Esophagus muscularis mucosa (tissue), 4 donors: ENCODE measurements around the gene SLC16A2. TPM values are rescaled to one million over a fixed set of nuclear protein-coding genes. Genes with fewer than 3 reads are reported as not detected.

Experiments used
- DNase-seq: peaks from one replicate; pipeline ENCODE4 v3.0.0-alpha.2; 2017; ENCODE audit errors: extremely low spot score
- H3K27ac ChIP-seq, 4 donors: fragments of 200-600 bp; sonication (generic); replicated peaks in 1 of 4; 1 replicate in 3 of 4; 2 replicates in 1 of 4; pipeline ENCODE4 v1.5.1; 2016 to 2019; ENCODE audit warnings: mild to moderate bottlenecking in 1 of 4
- H3K27me3 ChIP-seq, 4 donors: fragments of 200-600 bp; sonication (generic); one replicate each; pipeline versions ENCODE4 v1.5.1 to v1.6.0; 2016 to 2019
- H3K36me3 ChIP-seq, 4 donors: fragments of 200-600 bp; sonication (generic); one replicate each; pipeline ENCODE4 v1.5.1; 2016 to 2019
- H3K4me1 ChIP-seq, 4 donors: fragments of 200-600 bp; sonication (generic); one replicate each; pipeline ENCODE4 v1.5.1; 2016 to 2019
- H3K4me3 ChIP-seq, 4 donors: fragments of 200-600 bp; sonication (generic); 1 replicate in 2 of 4; 2 replicates in 2 of 4; pipeline ENCODE4 v1.5.1; 2016 to 2019; ENCODE audit warnings: mild to moderate bottlenecking in 4 of 4, moderate library complexity in 1 of 4
- H3K9me3 ChIP-seq, 4 donors: fragments of 200-600 bp; sonication (generic); 1 replicate in 3 of 4; 2 replicates in 1 of 4; pipeline ENCODE4 v1.5.1; 2016 to 2019
- EP300 ChIP-seq: sonication (generic); formaldehyde crosslinking; IDR thresholded peaks from one replicate; pipeline ENCODE4 v1.6.1; 2017; ENCODE audit warnings: antibody characterized with exemption
- POLR2A ChIP-seq: fragments of 450-650 bp; IDR thresholded peaks from one replicate; pipeline ENCODE4 v1.6.1; 2017; ENCODE audit warnings: antibody characterized with exemption, moderate library complexity, mild to moderate bottlenecking, low read depth
- POLR2AphosphoS5 ChIP-seq, 2 donors: sonication (generic); formaldehyde crosslinking; IDR thresholded peaks; one replicate each; pipeline ENCODE4 v1.6.1; 2017; ENCODE audit warnings: antibody characterized with exemption in 2 of 2
- WGBS: methylation state at CpG from one replicate; pipeline ENCODE4 v1.1.5; 2018; 5-methylcytosine and 5-hydroxymethylcytosine counted together
- intact Hi-C: fragments of 100-400 bp; cut with DNase I; formaldehyde crosslinking; loops from one replicate; pipeline ENCODE4 v1.15.1; 2023
- small RNA-seq, 3 donors: library from RNA; depleted of rRNA; stranded (forward); fragments of <200 nt; gene quantifications; one replicate each; pipeline ENCODE3, GENCODE V24; 2016
- total RNA-seq, 4 donors: library from RNA; depleted of rRNA; stranded (reverse); fragments of >200 nt; gene quantifications; one replicate each; pipeline versions ENCODE4 v1.1.0 to v1.2.1, GENCODE V29; 2016
- TF ChIP-seq, protein P1 (sequence below), 3 experiments: fragments of 200-600 bp in 2 of 3; fragments of 450-650 bp in 1 of 3; sonication (generic) in 2 of 3; IDR thresholded peaks; one replicate each; pipeline ENCODE4 v1.5.1; 2017 to 2019; ENCODE audit warnings: antibody characterized with exemption in 3 of 3, mild to moderate bottlenecking in 2 of 3, moderate library complexity in 1 of 3

The SLC16A2 gene
- total RNA-seq, 4 donors from 2014 or later: 7.3 to 13.7 (median 9.6) TPM

DNA sequence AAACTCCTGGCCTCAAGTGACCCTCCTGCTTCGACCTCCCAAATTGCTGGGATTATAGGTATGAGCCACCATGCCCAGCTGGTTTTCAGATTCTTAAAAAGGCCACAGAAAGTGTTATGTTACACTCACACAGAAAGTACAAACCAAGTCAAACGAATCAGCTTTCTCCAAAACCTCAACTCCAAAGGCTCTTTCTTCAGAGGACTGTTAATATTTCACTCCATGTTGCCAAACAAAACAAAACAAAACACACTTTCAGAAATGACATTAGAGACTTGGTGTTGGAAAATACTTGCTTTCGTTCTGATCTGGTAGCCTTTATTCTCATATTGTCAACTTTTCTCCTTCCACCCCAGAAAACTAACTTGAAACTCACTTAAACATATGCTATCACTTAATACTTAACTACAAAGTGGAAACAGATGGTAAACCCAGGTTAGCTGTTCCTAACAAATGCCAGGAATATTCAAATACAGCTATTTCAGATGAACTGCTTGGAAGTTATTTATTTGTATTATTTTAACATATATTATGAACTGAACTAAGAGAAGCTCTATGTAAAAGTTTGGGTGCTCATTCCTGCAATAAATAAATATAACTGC, 158.4 kb downstream of the SLC16A2 start:
- Histone ChIP-seq H3K27me3 (no peaks in the 10 kb centered on the region), H3K9me3 (no peaks in the 10 kb centered on the region), H3K36me3 (no peaks in the 10 kb centered on the region), H3K4me3 (no peak overlapping the region), H3K27ac (no peak overlapping the region), H3K4me1 (no peaks in the 10 kb centered on the region)
- intact Hi-C loops: no loop called here
- 48% methylated on average over 3 of the region's 3 CpGs for WGBS
- no peak for DNase-seq
- TF ChIP-seq, protein P1, sequence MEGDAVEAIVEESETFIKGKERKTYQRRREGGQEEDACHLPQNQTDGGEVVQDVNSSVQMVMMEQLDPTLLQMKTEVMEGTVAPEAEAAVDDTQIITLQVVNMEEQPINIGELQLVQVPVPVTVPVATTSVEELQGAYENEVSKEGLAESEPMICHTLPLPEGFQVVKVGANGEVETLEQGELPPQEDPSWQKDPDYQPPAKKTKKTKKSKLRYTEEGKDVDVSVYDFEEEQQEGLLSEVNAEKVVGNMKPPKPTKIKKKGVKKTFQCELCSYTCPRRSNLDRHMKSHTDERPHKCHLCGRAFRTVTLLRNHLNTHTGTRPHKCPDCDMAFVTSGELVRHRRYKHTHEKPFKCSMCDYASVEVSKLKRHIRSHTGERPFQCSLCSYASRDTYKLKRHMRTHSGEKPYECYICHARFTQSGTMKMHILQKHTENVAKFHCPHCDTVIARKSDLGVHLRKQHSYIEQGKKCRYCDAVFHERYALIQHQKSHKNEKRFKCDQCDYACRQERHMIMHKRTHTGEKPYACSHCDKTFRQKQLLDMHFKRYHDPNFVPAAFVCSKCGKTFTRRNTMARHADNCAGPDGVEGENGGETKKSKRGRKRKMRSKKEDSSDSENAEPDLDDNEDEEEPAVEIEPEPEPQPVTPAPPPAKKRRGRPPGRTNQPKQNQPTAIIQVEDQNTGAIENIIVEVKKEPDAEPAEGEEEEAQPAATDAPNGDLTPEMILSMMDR (IDR thresholded peaks at IDR 0.05): no peak
- TF ChIP-seq EP300 (no peak), POLR2A (no peak), POLR2AphosphoS5 (IDR thresholded peaks at IDR 0.05) (no peak)

Small RNA genes lying within 50 kb of the gene (small RNA-seq; reads per million reads assigned to genes)
- gene RN7SL790P: 0 reads per million in 3 donors

Other genes starting within 250 kb of the SLC16A2 start
- not detected for gene ZCCHC13, start 117.3 kb upstream of the SLC16A2 start, total RNA-seq
- 10 to 100 TPM; 19.3 to 47.5 (median 25.0) TPM for gene RLIM, start 193.1 kb downstream of the SLC16A2 start, total RNA-seq